Mesodermal cell (in vitro differentiated cells): Measurements from ENCODE around the gene MOSPD3.
"Not testable (repeated sequence)": the region's sequence is repeated elsewhere in the genome, so short reads cannot be mapped to it uniquely, and the experiment has no call there.

Experiments
- H3K27ac ChIP-seq: 2 replicates; pipeline ENCODE4 v1.7.0; 2013; ENCODE audit warnings: mild to moderate bottlenecking, low read depth, low read length, moderate library complexity; ENCODE audit not compliant: severe bottlenecking
- H3K36me3 ChIP-seq: 2 replicates; pipeline ENCODE4 v1.7.1; 2013; ENCODE audit warnings: mild to moderate bottlenecking, low read length, moderate library complexity; ENCODE audit not compliant: control insufficient read depth, insufficient read depth
- H3K4me1 ChIP-seq: one replicate; pipeline ENCODE4 v1.7.1; 2013; ENCODE audit warnings: mild to moderate bottlenecking, low read length; ENCODE audit not compliant: insufficient read depth, control insufficient read depth, poor library complexity, severe bottlenecking
- H3K4me3 ChIP-seq: 2 replicates; pipeline ENCODE4 v1.7.0; 2013; ENCODE audit warnings: low read length, control low read depth, mild to moderate bottlenecking; ENCODE audit not compliant: insufficient read depth, poor library complexity, severe bottlenecking; ENCODE audit errors: extremely low read depth
- H3K9me3 ChIP-seq: 2 replicates; pipeline ENCODE4 v1.7.1; 2013; ENCODE audit warnings: mild to moderate bottlenecking, low read length, moderate library complexity; ENCODE audit not compliant: control insufficient read depth
- WGBS, 2 experiments: methylation state at CpG; one replicate each; pipeline ENCODE4 v1.1.5; 2013; ENCODE audit warnings: missing lambda C conversion rate in 2 of 2; ENCODE audit not compliant: insufficient coverage in 2 of 2; 5-methylcytosine and 5-hydroxymethylcytosine counted together

MOSPD3 gene

DNA sequence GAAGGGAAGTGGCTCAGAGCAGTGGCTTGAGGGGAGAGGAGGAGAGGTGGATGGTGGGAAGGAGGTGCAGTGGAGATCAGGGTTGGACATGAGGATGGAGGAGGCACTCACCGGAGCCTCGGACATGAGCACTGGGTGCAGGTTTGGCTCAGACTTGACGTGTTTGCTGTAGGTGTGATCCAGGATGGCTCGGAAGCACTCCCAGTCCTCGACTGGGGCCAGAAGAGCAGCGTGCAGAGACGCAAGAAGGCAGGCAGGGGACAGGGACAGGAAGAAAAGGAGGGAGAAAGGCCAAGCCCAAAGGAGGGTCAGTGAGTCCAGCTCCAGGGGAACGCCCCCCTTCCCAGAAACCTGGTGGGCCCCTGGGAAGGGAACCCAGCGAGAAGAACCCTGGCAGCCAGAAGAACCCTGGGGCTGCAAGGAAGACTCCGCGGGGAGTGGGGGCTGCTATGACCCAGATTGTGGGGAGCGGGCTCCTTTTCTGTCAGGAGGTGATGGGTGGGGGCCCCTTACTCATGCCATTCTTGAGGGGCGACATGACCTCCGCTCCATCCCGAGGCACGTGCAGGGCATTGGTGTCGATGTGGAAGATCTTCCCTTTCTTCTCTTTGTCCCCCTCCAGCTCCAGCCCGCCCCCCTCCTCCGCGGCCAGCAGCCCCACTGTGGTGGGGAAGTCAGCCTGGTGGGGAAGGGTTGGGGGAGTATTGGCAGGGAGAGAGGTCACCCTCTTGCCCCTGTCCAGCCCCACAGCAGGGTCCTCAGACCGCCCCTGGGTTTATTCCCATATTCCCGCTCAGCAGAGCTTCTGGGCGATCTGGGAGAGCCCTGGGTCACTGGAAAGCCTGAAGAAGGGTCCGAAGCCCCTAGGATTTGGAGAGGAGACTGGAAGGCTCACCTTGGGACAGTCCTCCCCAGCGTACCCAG lies 42.8 kb downstream of the MOSPD3 start:
- Histone ChIP-seq H3K9me3 (no peaks in the 10 kb centered on the region), H3K27ac (no peak overlapping the region), H3K4me1 (no peaks in the 10 kb centered on the region), H3K36me3 (no peaks in the 10 kb centered on the region), H3K4me3 (no peak overlapping the region)
- WGBS, 2 experiments: 60 to 63% methylated on average over 13 to 18 of the region's 25 CpGs

DNA sequence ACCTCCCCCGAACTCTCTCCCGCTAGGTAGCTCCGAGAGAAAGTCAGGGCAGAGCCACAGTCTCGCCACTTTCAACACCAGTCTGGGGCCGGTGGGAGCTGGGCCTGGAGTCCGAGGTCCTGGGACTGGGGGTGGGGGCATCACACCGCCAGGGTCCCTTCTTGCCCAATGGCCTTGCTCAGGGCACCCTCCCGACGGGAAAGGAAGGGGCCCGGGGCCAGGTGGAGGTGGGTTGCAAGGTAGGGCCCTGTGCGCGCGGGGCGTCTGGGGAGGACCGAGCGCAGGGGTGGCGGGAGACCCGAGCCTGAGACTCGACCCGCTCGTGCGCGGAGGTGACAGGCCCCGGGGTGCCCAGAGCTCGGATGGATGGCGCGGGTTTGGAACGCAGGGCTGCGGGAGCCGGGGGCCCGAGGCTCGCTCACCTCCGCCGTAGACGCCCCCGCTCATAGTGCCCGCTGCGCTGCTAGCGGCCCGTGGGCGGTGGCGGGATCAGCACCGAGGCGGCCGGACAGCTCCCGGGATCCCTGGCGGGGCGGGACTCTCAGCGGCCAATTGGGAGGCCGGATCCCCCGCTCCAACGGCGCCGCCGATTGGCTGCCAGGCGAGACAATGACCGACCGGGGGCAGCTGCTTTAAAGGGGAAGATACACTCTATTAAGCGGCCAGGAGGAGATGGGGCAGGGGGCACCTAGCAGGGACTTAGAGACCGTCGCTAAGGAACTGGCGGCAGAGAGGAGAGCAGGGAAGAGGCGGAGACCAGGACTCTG lies 43.8 kb downstream of the MOSPD3 start, which contains the start of gene ACTL6B:
ACTL6B (minus strand) TSS at position 541 of the 767 bp plus-strand sequence; CDS start at position 447, 94 bp downstream.
- Histone ChIP-seq H3K4me3 (no peak within 1 kb of the TSS), H3K9me3 (no peaks in the 10 kb centered on the region), H3K27ac (no peak within 1 kb of the TSS), H3K4me1 (no peaks in the 10 kb centered on the region), H3K36me3 (no peaks in the 10 kb centered on the region)
- 7 to 10% methylated on average over 47 to 62 of the region's 63 CpGs for WGBS, 2 experiments

DNA sequence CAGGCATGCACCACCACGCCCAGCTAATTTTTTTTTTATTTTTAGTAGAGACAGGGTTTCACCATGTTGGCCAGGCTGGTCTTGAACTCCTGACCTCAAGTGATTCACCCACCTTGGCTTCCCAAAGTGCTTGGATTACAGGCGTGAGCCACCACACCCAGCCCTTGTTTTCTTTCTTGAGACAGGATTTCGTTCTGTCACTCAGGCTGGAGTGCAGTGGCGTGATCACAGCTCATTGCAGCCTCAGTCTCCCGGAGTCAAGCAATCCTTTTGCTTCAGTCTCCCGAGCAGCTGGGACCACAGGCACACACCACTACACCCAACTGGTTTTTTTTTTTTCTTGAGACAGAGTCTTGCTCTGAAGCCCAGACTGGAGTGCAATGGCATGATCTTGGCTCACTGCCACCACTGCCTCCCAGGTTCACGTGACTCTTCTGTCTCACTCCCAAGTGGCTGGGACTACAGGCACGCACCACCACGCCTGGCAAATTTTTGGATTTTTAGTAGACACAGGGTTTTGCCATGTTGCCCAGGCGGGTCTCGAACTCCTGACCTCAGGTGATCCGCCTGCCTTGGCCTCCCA lies 49.9 kb downstream of the MOSPD3 start:
- not testable (repeated sequence) for H3K4me1 ChIP-seq

More for the DNA sequence above, 49.9 kb downstream of the MOSPD3 start:
- H3K4me3 ChIP-seq, H3K27ac ChIP-seq, H3K36me3 ChIP-seq, H3K9me3 ChIP-seq: not testable (repeated sequence)
- WGBS, 2 experiments: 89 to 91% methylated on average over 11 to 12 of the region's 12 CpGs
